PC-9 (cell line): Measurements from ENCODE around the gene MYO16. TPM values are rescaled to one million over a fixed set of nuclear protein-coding genes. Genes with fewer than 3 reads are reported as not detected.

Source experiments
- BruUV-seq: library from RNA; stranded (reverse); fragments of 400-500 nt; replicated peaks from 2 replicates; lab custom pipeline; 2021; lab: Mats Ljungman, UMichigan
- CTCF ChIA-PET: fragments of 300-600 bp; sonication (Branson Sonifier 250); formaldehyde crosslinking; loops from one replicate; lab custom pipeline; 2022; ENCODE audit warnings: antibody characterized with exemption; lab: Charles Lee
- POLR2A ChIA-PET: fragments of 300-600 bp; sonication (Branson Sonifier 250); formaldehyde crosslinking; loops from one replicate; lab custom pipeline; 2022; ENCODE audit warnings: antibody characterized with exemption; ENCODE audit not compliant: unreplicated experiment; lab: Charles Lee
- DNase-seq, 2 experiments: peaks; one replicate each; pipeline versions ENCODE4 v3.0.0 to v3.0.0-alpha.2; 2015 to 2022; ENCODE audit warnings: mixed read lengths in 1 of 2
- H2AFZ ChIP-seq: fragments of 200-600 bp; sonication (generic); 2 replicates; pipeline ENCODE4 v1.8.1; 2017; ENCODE audit warnings: antibody characterized with exemption
- H3F3A ChIP-seq: fragments of 200-600 bp; sonication (generic); 2 replicates; pipeline ENCODE4 v1.8.1; 2017; ENCODE audit warnings: antibody characterized with exemption, mild to moderate bottlenecking, low read depth; ENCODE audit not compliant: insufficient read depth
- H3K27ac ChIP-seq: fragments of 200-600 bp; sonication (generic); 2 replicates; pipeline ENCODE4 v1.6.1; 2016; ENCODE audit warnings: mixed run types
- H3K27me3 ChIP-seq: fragments of 200-600 bp; sonication (generic); 2 replicates; pipeline ENCODE4 v1.6.1; 2016; ENCODE audit warnings: low read depth, mixed run types; ENCODE audit not compliant: insufficient read depth
- H3K36me3 ChIP-seq: fragments of 200-600 bp; sonication (generic); 2 replicates; pipeline ENCODE4 v1.6.1; 2016; ENCODE audit warnings: low read depth, mixed run types
- H3K4me1 ChIP-seq: fragments of 200-600 bp; sonication (generic); replicated peaks from 2 replicates; pipeline ENCODE4 v1.6.1; 2016; ENCODE audit warnings: mixed run types; ENCODE audit not compliant: insufficient read depth
- H3K4me2 ChIP-seq: fragments of 200-600 bp; sonication (generic); 2 replicates; pipeline ENCODE4 v1.6.1; 2017; ENCODE audit warnings: mixed run types
- H3K4me3 ChIP-seq: fragments of 200-600 bp; sonication (generic); 2 replicates; pipeline ENCODE4 v1.6.1; 2016; ENCODE audit warnings: mixed run types
- H3K79me2 ChIP-seq: fragments of 200-600 bp; sonication (generic); 2 replicates; pipeline ENCODE4 v1.6.1; 2017; ENCODE audit warnings: low read depth, mixed run types
- H3K9me2 ChIP-seq: fragments of 200-600 bp; sonication (generic); 2 replicates; pipeline ENCODE4 v1.8.1; 2017; ENCODE audit warnings: mild to moderate bottlenecking; ENCODE audit not compliant: insufficient read depth
- H3K9me3 ChIP-seq: fragments of 200-600 bp; sonication (generic); 2 replicates; pipeline ENCODE4 v1.8.1; 2016; ENCODE audit warnings: low read depth; ENCODE audit not compliant: insufficient read depth
- H4K20me1 ChIP-seq: fragments of 200-600 bp; sonication (generic); 2 replicates; pipeline ENCODE4 v1.8.1; 2017; ENCODE audit not compliant: insufficient read depth
- CTCF ChIP-seq: fragments of 200-600 bp; sonication (generic); conservative IDR thresholded peaks from 2 replicates; pipeline ENCODE4 v1.6.1; 2017; ENCODE audit warnings: mixed run types, antibody characterized with exemption, mild to moderate bottlenecking, moderate library complexity
- EZH2 ChIP-seq: fragments of 200-600 bp; sonication (generic); IDR thresholded peaks from 2 replicates; pipeline ENCODE4 v1.8.0; 2017; ENCODE audit warnings: antibody characterized with exemption, low read depth
- intact Hi-C: fragments of 100-400 bp; cut with micrococcal nuclease; formaldehyde crosslinking; loops from one replicate; pipeline ENCODE4 v1.10.0; 2022; ENCODE audit not compliant: unreplicated experiment
- total RNA-seq: library from RNA; stranded (reverse); gene quantifications from 2 replicates; pipeline ENCODE4 v1.2.3, GENCODE V29; 2021

MYO16 gene
- total RNA-seq, 1 experiment from 2014 or later, result 0.59 TPM

- no peak overlapping the region for H3K27ac ChIP-seq
- CTCF ChIA-PET, result no interaction called here
- H4K20me1 ChIP-seq, result no peaks in the 10 kb centered on the region
- H3K36me3 ChIP-seq, result no peaks in the 10 kb centered on the region
- H3K27me3 ChIP-seq, result no peaks in the 10 kb centered on the region
- no peak for DNase-seq
- no peaks in the 10 kb centered on the region for H3K4me1 ChIP-seq
- H3K79me2 ChIP-seq, result no peaks in the 10 kb centered on the region
- BruUV-seq, result no TSS peak
- H3K9me3 ChIP-seq, result no peaks in the 10 kb centered on the region
- H3K4me2 ChIP-seq, result no peak overlapping the region
- no peak overlapping the region for H2AFZ ChIP-seq
- TF ChIP-seq CTCF, result no peak
- H3F3A ChIP-seq, result no peaks in the 10 kb centered on the region
- H3K9me2 ChIP-seq, result no peaks in the 10 kb centered on the region
- intact Hi-C loops, result no loop called here
- H3K4me3 ChIP-seq, result no peak overlapping the region
- POLR2A ChIA-PET, result no interaction called here
Observed at GRCh38 chr13:108752276-108752675, 122.9 kb downstream of the MYO16 start.

GRCh38 chr13:108755083-108755482 lies 125.7 kb downstream of the MYO16 start:
- Histone ChIP-seq H3K36me3 (no peaks in the 10 kb centered on the region), H4K20me1 (no peaks in the 10 kb centered on the region), H3K9me3 (no peaks in the 10 kb centered on the region), H2AFZ (no peak overlapping the region), H3K4me3 (no peak overlapping the region), H3K9me2 (no peaks in the 10 kb centered on the region), H3K4me2 (no peak overlapping the region), H3K4me1 (no peaks in the 10 kb centered on the region), H3K27ac (no peak overlapping the region), H3K27me3 (no peaks in the 10 kb centered on the region), H3F3A (no peaks in the 10 kb centered on the region), H3K79me2 (no peaks in the 10 kb centered on the region)
- POLR2A ChIA-PET, result no interaction called here
- intact Hi-C loops, result no loop called here
- CTCF ChIA-PET, result no interaction called here
- TF ChIP-seq CTCF (no peak), EZH2 (no peak)
- no peak for DNase-seq
- BruUV-seq, result no TSS peak

- POLR2A ChIA-PET, result no interaction called here
- no TSS peak for BruUV-seq
- no peak overlapping the region for H2AFZ ChIP-seq
Observed at GRCh38 chr13:108760129-108760528, 130.7 kb downstream of the MYO16 start.

More at GRCh38 chr13:108760129-108760528, 130.7 kb downstream of the MYO16 start:
- TF ChIP-seq CTCF (no peak), EZH2 (no peak)
- no peaks in the 10 kb centered on the region for H3K36me3 ChIP-seq
- intact Hi-C loops, result no loop called here
- no peaks in the 10 kb centered on the region for H4K20me1 ChIP-seq
- no peak overlapping the region for H3K4me2 ChIP-seq
- H3K27ac ChIP-seq, result no peak overlapping the region
- peaks cover 9% of the 10 kb centered on the region for H3K4me1 ChIP-seq
- no peaks in the 10 kb centered on the region for H3K9me2 ChIP-seq
- no peaks in the 10 kb centered on the region for H3K27me3 ChIP-seq
- no peaks in the 10 kb centered on the region for H3K79me2 ChIP-seq
- no peak for DNase-seq
- H3K4me3 ChIP-seq, result no peak overlapping the region
- CTCF ChIA-PET, result no interaction called here
- no peaks in the 10 kb centered on the region for H3F3A ChIP-seq
- H3K9me3 ChIP-seq, result 0 out of 2 replicates have a peak, but pooled peaks cover 5% of the 10 kb centered on the region
